ENCODE measurements around the gene PRRG2. TPM values are rescaled to one million over a fixed set of nuclear protein-coding genes. Genes with fewer than 3 reads are reported as not detected.
A peak's percentile ranks its signal among the peaks of the same experiment; 100 is the strongest.

PRRG2 gene
- total and polyA plus RNA-seq, 2 of the 13 experiments (the other 11 are each of a cell fraction or from before 2014, with no cell fraction given), result 0.66 to 0.82 TPM

- TF ChIP-seq HIC2 (CRISPR knock-in tag; IDR thresholded peaks at IDR 0.05; ENCODE audit: low read depth), result no peak
- TF ChIP-seq TIGD3 (CRISPR knock-in tag; IDR thresholded peaks at IDR 0.05; ENCODE audit: borderline replicate concordance), result no peak
- no peak for TF ChIP-seq HNF1B (CRISPR knock-in tag; IDR thresholded peaks at IDR 0.05)
- TF ChIP-seq HNRNPK (IDR thresholded peaks at IDR 0.05; ENCODE audit: low read depth, low read length, poor library complexity, severe bottlenecking), result peak; percentile 46
- no peak for TF ChIP-seq PATZ1 (CRISPR knock-in tag; IDR thresholded peaks at IDR 0.05)
- no peak for TF ChIP-seq PRDM10 (CRISPR knock-in tag; IDR thresholded peaks at IDR 0.05; ENCODE audit: low read depth)
- TF ChIP-seq ZFYVE20 (CRISPR knock-in tag; IDR thresholded peaks at IDR 0.05; ENCODE audit: borderline replicate concordance, low read depth), result no peak
- no peak for TF ChIP-seq ZNF446 (CRISPR knock-in tag; IDR thresholded peaks at IDR 0.05)
Observed at GRCh38 chr19:49593233-49594113, 12.4 kb downstream of the PRRG2 start (continued).

All from HepG2 (cell line).